A673 (cell line): ENCODE data around the gene WDR20. TPM values are rescaled to one million over a fixed set of nuclear protein-coding genes. Genes with fewer than 3 reads are reported as not detected.

Experiments
- BruUV-seq: library from RNA; stranded (reverse); fragments of 400-500 nt; replicated peaks from 2 replicates; lab custom pipeline; 2021; lab: Mats Ljungman, UMichigan
- CTCF ChIA-PET: fragments of 300-600 bp; sonication (Branson Sonifier 250); formaldehyde crosslinking; loops from one replicate; lab custom pipeline; 2022; ENCODE audit warnings: antibody characterized with exemption; lab: Charles Lee
- POLR2A ChIA-PET: fragments of 300-600 bp; sonication (Branson Sonifier 250); formaldehyde crosslinking; loops from one replicate; lab custom pipeline; 2022; ENCODE audit warnings: antibody characterized with exemption; ENCODE audit not compliant: low non-redundant PET; lab: Charles Lee
- DNase-seq: peaks from one replicate; pipeline ENCODE4 v3.0.0-alpha.2; 2015; ENCODE audit warnings: low spot score
- H3K27ac ChIP-seq: fragments of 200-600 bp; sonication (generic); 2 replicates; pipeline ENCODE4 v1.5.1; 2016; ENCODE audit warnings: mixed run types, low read depth, mild to moderate bottlenecking, mixed read lengths, antibody characterized with exemption, low read length; ENCODE audit not compliant: poor library complexity, severe bottlenecking
- H3K27me3 ChIP-seq: fragments of 200-600 bp; sonication (generic); replicated peaks from 2 replicates; pipeline ENCODE4 v1.6.1; 2017; ENCODE audit warnings: mixed run types, low read depth, mild to moderate bottlenecking, mixed read lengths, antibody characterized with exemption, low read length; ENCODE audit not compliant: insufficient read depth, poor library complexity
- H3K36me3 ChIP-seq: fragments of 200-600 bp; sonication (generic); 2 replicates; pipeline ENCODE4 v1.6.1; 2016; ENCODE audit warnings: mixed run types, mild to moderate bottlenecking, mixed read lengths, antibody characterized with exemption, low read length; ENCODE audit not compliant: insufficient read depth, poor library complexity, severe bottlenecking
- H3K4me1 ChIP-seq: fragments of 200-600 bp; sonication (generic); 2 replicates; pipeline ENCODE4 v1.6.1; 2017; ENCODE audit warnings: mixed run types, mild to moderate bottlenecking, mixed read lengths, antibody characterized with exemption, low read length; ENCODE audit not compliant: insufficient read depth, poor library complexity, severe bottlenecking
- H3K4me3 ChIP-seq: fragments of 200-600 bp; sonication (generic); 2 replicates; pipeline ENCODE4 v1.5.1; 2016; ENCODE audit warnings: low read depth, mixed run types, mild to moderate bottlenecking, mixed read lengths, low read length; ENCODE audit not compliant: poor library complexity, severe bottlenecking
- H3K9me3 ChIP-seq: fragments of 200-600 bp; sonication (generic); 2 replicates; pipeline ENCODE4 v1.6.1; 2016; ENCODE audit warnings: mixed run types, low read depth, mild to moderate bottlenecking, mixed read lengths, antibody characterized with exemption, low read length; ENCODE audit not compliant: poor library complexity, severe bottlenecking
- CTCF ChIP-seq: fragments of 300-800, 200-600 bp; sonication (generic); conservative IDR thresholded peaks from 2 replicates; pipeline ENCODE4 v1.5.1; 2017; ENCODE audit warnings: low read depth, mild to moderate bottlenecking, antibody characterized with exemption, low read length, moderate library complexity, mixed read lengths
- EZH2 ChIP-seq: fragments of 200-600 bp; sonication (generic); IDR thresholded peaks from 2 replicates; pipeline ENCODE4 v1.6.1; 2017; ENCODE audit warnings: borderline replicate concordance, low read depth, mild to moderate bottlenecking, mixed read lengths, antibody characterized with exemption, low read length; ENCODE audit not compliant: poor library complexity, severe bottlenecking
- intact Hi-C: fragments of 100-400 bp; cut with micrococcal nuclease; formaldehyde crosslinking; loops from one replicate; pipeline ENCODE4 v1.10.0; 2022; ENCODE audit not compliant: unreplicated experiment
- total RNA-seq: library from RNA; stranded (reverse); gene quantifications from 2 replicates; pipeline ENCODE4 v1.2.3, GENCODE V29; 2021

The WDR20 gene
- total RNA-seq, 1 experiment from 2014 or later = 28.3 TPM

- peaks cover 13% of the 10 kb centered on the region for H3K36me3 ChIP-seq
- CTCF ChIA-PET = no interaction called here
- POLR2A ChIA-PET = no interaction called here
Observed at GRCh38 chr14:102213470-102213869, 73.8 kb downstream of the WDR20 start.

GRCh38 chr14:102213984-102214658 is 74.4 kb downstream of the WDR20 start:
- no TSS peak for BruUV-seq
- intact Hi-C loops = no loop called here
- Histone ChIP-seq H3K36me3 (peaks cover 8% of the 10 kb centered on the region), H3K27ac (no peak overlapping the region), H3K27me3 (no peaks in the 10 kb centered on the region), H3K4me1 (peaks cover 16% of the 10 kb centered on the region), H3K4me3 (no peak overlapping the region), H3K9me3 (no peaks in the 10 kb centered on the region)
- TF ChIP-seq CTCF (peak; percentile 34; the same call in 1 of the 2 replicates), EZH2 (no peak)
- ChIA-PET POLR2A (no interaction called here), CTCF (no interaction called here)
- no peak for DNase-seq

More at GRCh38 chr14:102213470-102213869, 73.8 kb downstream of the WDR20 start:
- Histone ChIP-seq H3K27me3 (no peaks in the 10 kb centered on the region), H3K4me1 (peaks cover 11% of the 10 kb centered on the region), H3K4me3 (no peak overlapping the region), H3K27ac (no peak overlapping the region), H3K9me3 (no peaks in the 10 kb centered on the region)
- intact Hi-C loops = no loop called here
- TF ChIP-seq EZH2 = no peak
- no peak for TF ChIP-seq CTCF
- no peak for DNase-seq
- BruUV-seq = no TSS peak

GRCh38 chr14:102215071-102215470 is 75.4 kb downstream of the WDR20 start:
- ChIA-PET POLR2A (no interaction called here), CTCF (interaction anchor here (0.6 kb wide), 1 partner anchor 100 kb away, joined by 3 read pairs; no protein-coding TSS in a partner anchor)
- Histone ChIP-seq H3K36me3 (no peaks in the 10 kb centered on the region), H3K4me3 (no peak overlapping the region), H3K4me1 (peaks cover 16% of the 10 kb centered on the region), H3K9me3 (no peaks in the 10 kb centered on the region), H3K27ac (no peak overlapping the region), H3K27me3 (no peaks in the 10 kb centered on the region)
- no peak for DNase-seq
- no peak for TF ChIP-seq EZH2
- no peak for TF ChIP-seq CTCF
- intact Hi-C loops = no loop called here
- BruUV-seq = no TSS peak
